Measurements from ENCODE around the gene TTLL10.

Gene TTLL10

DNA sequence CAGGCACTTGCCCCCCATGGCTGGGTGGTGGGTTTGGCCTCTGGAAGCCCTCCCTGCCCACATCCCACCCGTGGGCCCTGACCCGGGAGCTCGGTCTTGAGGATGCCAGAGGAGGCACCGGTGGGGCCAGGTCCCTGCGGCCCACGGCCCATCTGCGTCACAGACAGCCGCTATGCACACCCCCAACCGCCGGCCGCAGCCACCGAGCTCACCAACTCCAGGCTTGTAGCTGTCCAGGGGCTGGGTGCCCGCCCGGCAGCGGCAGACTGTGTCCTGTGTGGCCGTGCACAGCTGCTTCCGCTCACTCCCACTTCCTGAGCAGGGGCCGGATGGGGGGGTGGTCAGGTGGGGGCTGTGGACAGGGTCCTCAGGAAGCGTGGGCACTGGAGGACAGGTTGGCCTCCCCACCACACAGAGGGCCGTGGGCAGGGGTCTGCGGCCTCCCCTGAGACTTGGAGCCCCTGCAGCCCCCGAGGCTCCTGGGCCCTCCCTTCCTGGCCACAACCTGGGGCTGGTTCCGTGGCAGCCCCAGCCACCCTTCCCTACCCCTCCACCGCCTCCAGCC lies 39.2 kb downstream of the TTLL10 start:
- Histone ChIP-seq H3K4me1 (no peaks in the 10 kb centered on the region), H3K36me3 (replicated peaks) (no peaks in the 10 kb centered on the region; the same call in 1 of the 2 replicates), H3K9me3 (no peaks in the 10 kb centered on the region), H3K27me3 (ENCODE audit: low read depth) (no peaks in the 10 kb centered on the region), H3K4me3 (no peak overlapping the region)
- in situ Hi-C loops (cut with MboI; ENCODE audit: low sequenced_read_pairs), result no loop called here
- DNase-seq (ENCODE audit: low spot score in 2 of 2), result no peak

DNA sequence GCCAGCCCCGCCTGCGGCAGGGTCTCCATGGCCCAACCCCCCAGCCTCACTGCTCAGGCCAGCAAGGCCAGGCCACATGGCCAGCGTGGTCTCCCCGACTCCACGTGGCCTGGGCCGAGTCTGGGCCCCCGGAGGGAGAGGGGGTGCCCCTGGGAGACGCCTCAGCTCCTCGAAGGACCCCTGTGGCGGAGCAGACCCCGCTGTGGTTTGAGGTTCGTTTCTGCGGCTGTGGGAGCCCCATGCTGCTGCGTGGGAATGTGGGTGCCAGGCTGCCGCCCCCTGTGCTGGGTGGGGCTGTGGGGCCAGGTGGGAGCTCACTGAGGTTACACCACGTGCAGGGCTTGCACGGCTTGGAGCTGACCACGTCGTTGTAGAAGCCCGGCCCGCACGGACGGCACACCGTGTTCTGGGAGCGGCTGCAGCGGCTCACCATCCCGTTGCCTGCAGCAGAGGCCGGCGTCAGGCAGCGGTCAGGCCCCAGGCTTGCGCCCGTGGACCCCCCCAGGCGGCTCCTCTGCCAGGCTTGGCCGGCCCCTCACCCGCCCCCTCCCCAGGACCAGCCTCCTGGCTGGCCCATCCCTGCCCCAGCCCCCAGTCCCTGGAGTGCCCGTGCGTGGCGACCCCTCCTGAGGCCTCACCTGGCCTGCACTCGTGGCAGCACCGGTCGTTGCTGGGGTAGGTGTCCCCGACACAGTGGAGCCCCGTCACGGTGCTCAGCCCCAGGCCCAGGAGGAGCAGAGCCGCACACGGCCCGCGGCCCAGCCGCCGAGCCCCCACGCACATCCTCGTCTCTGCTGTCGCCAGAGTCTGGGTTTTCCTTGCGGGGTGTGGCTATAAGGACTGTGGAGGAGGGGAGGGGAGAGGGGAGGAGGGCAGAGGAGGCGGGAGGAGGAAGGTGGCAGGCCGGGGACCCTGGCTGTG lies 39.9 kb downstream of the TTLL10 start, which contains the start of gene TNFRSF4:
Gene TNFRSF4, minus strand, starts transcription at position 809 of the 921 bp plus-strand sequence. Its CDS starts 26 bp downstream, at position 783.
- Histone ChIP-seq H3K27me3 (ENCODE audit: low read depth) (no peaks in the 10 kb centered on the region), H3K36me3 (replicated peaks) (peaks cover 7% of the 10 kb centered on the region), H3K9me3 (no peaks in the 10 kb centered on the region), H3K4me3 (no peak within 1 kb of the TSS), H3K4me1 (no peaks in the 10 kb centered on the region)
- in situ Hi-C loops (cut with MboI; ENCODE audit: low sequenced_read_pairs), result no loop called here
- no peak for DNase-seq (ENCODE audit: low spot score in 2 of 2)

GRCh38 chr1:1215080-1215676 lies 41.5 kb downstream of the TTLL10 start:
- no peaks in the 10 kb centered on the region for H3K27me3 ChIP-seq (ENCODE audit: low read depth)
- H3K4me3 ChIP-seq, result no peak overlapping the region
- no peak for DNase-seq (ENCODE audit: low spot score in 2 of 2)
- in situ Hi-C loops (cut with MboI; ENCODE audit: low sequenced_read_pairs), result no loop called here
- peaks cover 9% of the 10 kb centered on the region for H3K36me3 ChIP-seq (replicated peaks)
- no peaks in the 10 kb centered on the region for H3K9me3 ChIP-seq
- no peaks in the 10 kb centered on the region for H3K4me1 ChIP-seq

DNA sequence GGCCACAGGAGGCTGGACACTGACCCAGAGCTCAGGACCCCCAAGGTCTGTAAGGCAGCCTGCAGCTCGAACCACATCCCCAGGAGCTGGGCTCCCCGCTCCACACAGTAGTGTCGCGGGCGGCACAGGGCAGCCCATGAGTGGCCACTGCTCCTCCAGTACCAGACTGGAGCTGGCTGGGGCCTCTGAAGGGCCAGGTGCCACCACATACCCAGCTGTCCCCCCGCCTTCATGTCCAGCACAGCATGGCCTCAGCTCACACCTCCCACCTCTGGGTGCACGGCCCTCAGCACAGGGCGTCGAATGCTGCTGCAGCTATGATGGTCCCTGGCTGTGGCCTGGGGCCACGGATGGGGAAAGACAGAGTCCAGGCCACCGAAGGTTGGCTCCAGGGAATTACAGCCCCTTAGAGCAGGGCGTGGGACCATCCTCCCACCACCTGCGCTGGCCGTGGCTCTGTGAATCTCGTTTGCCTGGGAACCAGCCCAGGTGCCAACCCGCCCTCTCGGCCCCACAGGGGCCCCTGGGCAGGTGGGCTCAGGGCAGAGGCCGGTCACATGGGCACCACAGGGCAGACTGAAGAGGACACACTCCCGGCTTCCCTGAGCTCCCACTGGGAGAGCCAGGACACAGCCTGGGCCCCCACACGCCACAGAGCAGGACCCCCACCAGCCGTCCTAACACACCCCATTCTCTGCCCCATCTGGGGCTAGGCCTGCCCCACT lies 42.4 kb downstream of the TTLL10 start:
- Histone ChIP-seq H3K4me3 (no peak overlapping the region), H3K36me3 (replicated peaks) (peaks cover 11% of the 10 kb centered on the region), H3K9me3 (no peaks in the 10 kb centered on the region), H3K4me1 (no peaks in the 10 kb centered on the region), H3K27me3 (ENCODE audit: low read depth) (no peaks in the 10 kb centered on the region)
- DNase-seq (ENCODE audit: low spot score in 2 of 2), result no peak
- in situ Hi-C loops (cut with MboI; ENCODE audit: low sequenced_read_pairs), result no loop called here

GRCh38 chr1:1216770-1217620 lies 43.3 kb downstream of the TTLL10 start:
- H3K36me3 ChIP-seq (replicated peaks), result peaks cover 17% of the 10 kb centered on the region
- no peaks in the 10 kb centered on the region for H3K27me3 ChIP-seq (ENCODE audit: low read depth)
- no peak for DNase-seq (ENCODE audit: low spot score in 2 of 2)
- H3K4me3 ChIP-seq, result no peak overlapping the region
- no peaks in the 10 kb centered on the region for H3K4me1 ChIP-seq
- in situ Hi-C loops (cut with MboI; ENCODE audit: low sequenced_read_pairs), result no loop called here
- no peaks in the 10 kb centered on the region for H3K9me3 ChIP-seq

- Histone ChIP-seq H3K36me3 (replicated peaks) (peaks cover 23% of the 10 kb centered on the region), H3K9me3 (no peaks in the 10 kb centered on the region), H3K27me3 (ENCODE audit: low read depth) (no peaks in the 10 kb centered on the region), H3K4me3 (no peak overlapping the region), H3K4me1 (no peaks in the 10 kb centered on the region)
- in situ Hi-C loops (cut with MboI; ENCODE audit: low sequenced_read_pairs), result no loop called here
- no peak for DNase-seq (ENCODE audit: low spot score in 2 of 2)
Observed at GRCh38 chr1:1217621-1218523, 44.2 kb downstream of the TTLL10 start.

DNA sequence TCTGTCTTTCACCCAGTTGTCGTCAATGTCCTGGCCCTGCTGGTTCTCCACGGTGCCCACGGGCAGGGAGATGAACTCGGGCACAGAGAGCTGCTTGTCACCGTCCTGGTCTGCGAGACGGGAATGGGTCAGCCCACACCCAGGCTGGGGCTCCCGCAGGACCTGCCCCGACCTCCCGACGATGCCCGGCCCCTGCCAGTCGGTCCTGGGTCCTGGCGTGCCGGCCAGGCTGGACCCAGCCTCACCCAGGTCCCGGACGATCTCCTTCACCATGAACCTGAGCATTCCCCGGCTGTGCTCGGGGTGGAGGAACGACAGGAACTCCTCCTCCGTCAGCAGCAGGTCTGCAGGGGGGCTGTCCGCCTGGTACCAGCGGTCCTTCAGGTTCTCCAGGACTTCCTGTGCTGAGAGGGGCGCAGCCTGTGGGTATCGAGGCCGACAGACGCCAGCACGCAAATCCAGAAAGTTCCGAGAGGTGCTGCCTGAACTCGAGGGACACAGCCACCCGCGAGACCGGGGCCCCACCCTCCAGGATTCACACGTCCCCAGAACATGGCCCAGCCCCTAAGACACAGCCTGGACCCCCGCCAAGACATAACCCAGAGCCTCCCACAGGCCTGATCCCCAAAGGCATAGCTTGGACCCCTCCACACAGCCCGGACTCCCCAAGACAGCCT lies 45.0 kb downstream of the TTLL10 start:
- Histone ChIP-seq H3K4me1 (no peaks in the 10 kb centered on the region), H3K36me3 (replicated peaks) (peaks cover 28% of the 10 kb centered on the region), H3K4me3 (no peak overlapping the region), H3K9me3 (no peaks in the 10 kb centered on the region), H3K27me3 (ENCODE audit: low read depth) (no peaks in the 10 kb centered on the region)
- in situ Hi-C loops (cut with MboI; ENCODE audit: low sequenced_read_pairs), result no loop called here
- DNase-seq (ENCODE audit: low spot score in 2 of 2), result no peak

DNA sequence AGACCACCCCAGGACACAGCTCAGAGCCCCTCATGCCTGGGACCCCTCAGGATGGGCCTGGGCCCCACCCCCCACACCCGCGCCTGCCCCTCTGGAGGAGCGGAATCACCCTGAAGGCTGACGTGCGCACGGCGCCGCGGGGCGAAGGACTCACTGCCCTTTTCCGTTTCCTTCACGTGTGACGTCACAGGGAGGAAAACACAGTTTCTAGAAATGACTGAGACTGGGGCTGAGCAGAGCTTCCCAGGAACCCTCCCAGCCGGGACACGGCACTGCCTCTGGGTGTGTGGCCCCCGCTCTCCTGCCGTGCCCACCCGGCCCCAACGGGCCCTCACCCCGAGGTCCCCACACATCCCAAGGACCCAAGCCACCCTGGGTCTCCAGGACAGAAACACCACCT lies 45.7 kb downstream of the TTLL10 start:
- H3K36me3 ChIP-seq (replicated peaks), result peaks cover 28% of the 10 kb centered on the region
- DNase-seq (ENCODE audit: low spot score in 2 of 2), result no peak

GRCh38 chr1:1220197-1220596 lies 46.5 kb downstream of the TTLL10 start:
- no peaks in the 10 kb centered on the region for H3K4me1 ChIP-seq
- H3K27me3 ChIP-seq (ENCODE audit: low read depth), result no peaks in the 10 kb centered on the region
- no peak for DNase-seq (ENCODE audit: low spot score in 2 of 2)
- no peaks in the 10 kb centered on the region for H3K9me3 ChIP-seq
- H3K4me3 ChIP-seq, result no peak overlapping the region
- in situ Hi-C loops (cut with MboI; ENCODE audit: low sequenced_read_pairs), result no loop called here
- peaks cover 31% of the 10 kb centered on the region for H3K36me3 ChIP-seq (replicated peaks)

More for the DNA sequence above, 45.7 kb downstream of the TTLL10 start:
- H3K27me3 ChIP-seq (ENCODE audit: low read depth), result no peaks in the 10 kb centered on the region
- H3K4me3 ChIP-seq, result no peak overlapping the region
- no peaks in the 10 kb centered on the region for H3K9me3 ChIP-seq
- no peaks in the 10 kb centered on the region for H3K4me1 ChIP-seq
- in situ Hi-C loops (cut with MboI; ENCODE audit: low sequenced_read_pairs), result no loop called here

DNA sequence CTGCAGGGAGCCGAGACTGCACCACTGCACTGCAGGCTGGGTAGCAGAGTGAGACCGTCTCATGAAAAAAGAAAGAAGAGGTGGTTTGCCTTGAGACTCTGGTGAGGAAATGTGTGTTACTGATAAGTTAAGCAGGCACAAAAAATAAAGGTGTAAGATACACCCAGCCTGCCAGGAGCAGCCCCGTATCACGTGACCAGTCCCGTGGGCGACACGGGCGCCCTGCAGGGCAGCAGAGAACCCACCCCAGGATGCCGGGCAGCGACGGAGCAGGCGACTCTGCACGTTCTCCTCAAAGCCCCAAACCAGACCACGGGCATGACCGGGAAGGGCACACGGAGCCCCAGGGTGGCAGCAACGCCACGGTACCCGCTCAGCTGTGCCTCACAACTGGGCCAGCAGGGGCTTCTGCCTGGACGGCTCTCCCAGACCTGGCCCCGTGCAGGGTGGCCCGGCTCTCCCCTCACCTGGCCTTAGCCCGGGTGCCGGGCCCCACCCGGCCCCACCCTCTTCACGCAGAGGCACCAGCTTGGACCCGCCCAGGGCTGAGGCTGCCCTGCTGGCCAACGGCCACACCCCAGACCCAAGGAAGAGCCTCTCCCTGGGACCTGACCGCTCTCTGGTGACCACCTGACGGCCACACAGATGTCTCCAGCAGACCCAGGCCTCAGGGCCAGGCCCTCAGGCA lies 48.4 kb downstream of the TTLL10 start:
- DNase-seq (ENCODE audit: low spot score in 2 of 2), result no peak
- Histone ChIP-seq H3K4me1 (no peaks in the 10 kb centered on the region), H3K36me3 (replicated peaks) (peaks cover 40% of the 10 kb centered on the region), H3K27me3 (ENCODE audit: low read depth) (no peaks in the 10 kb centered on the region), H3K9me3 (no peaks in the 10 kb centered on the region), H3K4me3 (no peak overlapping the region)
- in situ Hi-C loops (cut with MboI; ENCODE audit: low sequenced_read_pairs), result no loop called here

DNA sequence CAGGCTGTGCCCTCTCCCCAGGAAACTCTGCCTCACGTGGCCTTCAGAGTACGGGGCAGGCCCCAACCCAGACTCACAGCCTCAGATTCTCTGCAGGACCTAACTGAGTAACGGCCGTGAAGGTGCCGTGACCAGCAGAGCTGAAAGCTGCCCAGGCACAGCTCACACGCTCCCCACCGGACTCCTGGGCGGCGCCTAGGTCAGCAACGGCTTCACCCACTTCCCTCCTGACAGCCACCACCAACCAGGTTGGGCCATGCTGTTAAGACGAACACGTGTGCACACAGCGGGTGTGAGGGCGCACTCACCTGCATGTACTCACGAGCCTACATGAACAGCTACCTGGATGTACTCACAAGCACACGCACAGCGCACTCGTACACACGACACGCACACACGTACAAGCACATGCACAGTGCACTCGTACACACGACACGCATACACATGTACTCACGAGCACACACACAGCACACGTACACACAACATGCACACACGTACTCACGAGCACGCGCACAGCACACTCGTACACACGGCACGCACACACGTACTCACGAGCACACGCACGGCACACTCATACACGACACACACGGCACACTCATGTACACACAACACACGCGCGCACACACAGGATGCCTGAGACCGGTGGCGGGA lies 49.0 kb downstream of the TTLL10 start:
- Histone ChIP-seq H3K36me3 (replicated peaks) (peaks cover 43% of the 10 kb centered on the region), H3K4me3 (no peak overlapping the region), H3K9me3 (no peaks in the 10 kb centered on the region), H3K27me3 (ENCODE audit: low read depth) (no peaks in the 10 kb centered on the region), H3K4me1 (no peaks in the 10 kb centered on the region)
- no peak for DNase-seq (ENCODE audit: low spot score in 2 of 2)
- in situ Hi-C loops (cut with MboI; ENCODE audit: low sequenced_read_pairs), result no loop called here

Data from HAP-1 (cell line).